Measurements from ENCODE around the gene CSRP1. TPM values are rescaled to one million over a fixed set of nuclear protein-coding genes. Genes with fewer than 3 reads are reported as not detected.
"Not testable (repeated sequence)": the region's sequence is repeated elsewhere in the genome, so short reads cannot be mapped to it uniquely, and the experiment has no call there.

CSRP1 gene
- total and polyA plus RNA-seq, 4 donors = 143 to 278 (median 227) TPM

DNA sequence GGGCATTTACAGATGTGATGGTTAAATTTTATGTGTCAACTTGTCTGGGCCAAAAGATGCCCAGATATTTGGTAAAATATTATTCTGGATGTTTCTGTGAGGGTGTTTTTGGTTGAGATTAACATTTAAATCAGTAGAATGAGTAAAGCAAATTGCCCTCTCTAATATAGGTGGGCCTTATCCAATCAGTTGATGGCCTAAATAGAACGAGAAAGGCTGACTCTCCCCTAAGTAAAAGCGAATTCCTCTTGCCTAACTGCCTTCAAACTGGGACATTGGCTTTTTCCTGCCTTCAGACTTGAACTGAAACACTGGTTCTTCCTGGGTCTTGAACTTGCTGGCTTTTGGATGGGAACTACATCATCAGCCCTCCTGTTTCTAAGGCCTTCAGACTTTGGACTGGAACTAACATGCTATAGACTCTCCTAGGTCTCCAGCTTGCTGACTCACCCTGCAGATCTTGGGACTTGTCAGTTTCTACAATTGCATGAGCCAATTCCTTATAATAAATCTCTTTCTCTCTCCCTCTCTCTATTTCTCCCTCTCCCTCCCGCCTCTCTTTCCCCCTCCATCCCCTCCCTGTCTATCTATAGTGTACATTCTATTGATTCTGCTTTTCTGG, 21.8 kb upstream of the CSRP1 start:
- H3K9ac ChIP-seq (ENCODE audit: insufficient read depth in 1 of 2, low read length in 2 of 2) = no peak overlapping the region
- no peak for TF ChIP-seq CTCF (IDR thresholded peaks at IDR 0.05; ENCODE audit: control extremely low read depth, extremely low read depth)
- no peak overlapping the region for H3K4me3 ChIP-seq
- H3K27ac ChIP-seq (ENCODE audit: low read depth in 1 of 2, low read length in 1 of 2) = no peak overlapping the region
- H3K27me3 ChIP-seq (ENCODE audit: control insufficient read depth in 3 of 3, insufficient read depth in 3 of 3, low read length in 2 of 3) = no peaks in the 10 kb centered on the region
- H3K9me3 ChIP-seq (ENCODE audit: control insufficient read depth in 4 of 4, insufficient read depth in 3 of 4, low read length in 3 of 4) = no peaks in the 10 kb centered on the region
- WGBS, 2 donors = 91 to 92% methylated on average over 3 of the region's 3 CpGs
- H3K4me1 ChIP-seq (ENCODE audit: control insufficient read depth in 5 of 5, insufficient read depth in 5 of 5, low read length in 5 of 5) = peaks cover 0 to 16% (median 3%) of the 10 kb centered on the region in 5 donors
- no peak for ATAC-seq (ENCODE audit: insufficient read depth, low FRiP score)
- no peaks in the 10 kb centered on the region for H3K36me3 ChIP-seq (ENCODE audit: control insufficient read depth in 4 of 4, insufficient read depth in 4 of 4, low read length in 4 of 4)
- DNase-seq = no peak

- DNase-seq (no peak), ATAC-seq (ENCODE audit: insufficient read depth, low FRiP score) (no peak)
- no peaks in the 10 kb centered on the region for H3K27me3 ChIP-seq (ENCODE audit: control insufficient read depth in 3 of 3, insufficient read depth in 3 of 3, low read length in 2 of 3)
- H3K4me3 ChIP-seq = no peak overlapping the region
- H3K9me3 ChIP-seq (ENCODE audit: control insufficient read depth in 4 of 4, insufficient read depth in 3 of 4, low read length in 3 of 4) = no peaks in the 10 kb centered on the region
- WGBS, 2 donors = 94 to 99% methylated on average over 5 of the region's 5 CpGs
- H3K27ac ChIP-seq (ENCODE audit: low read depth in 1 of 2, low read length in 1 of 2) = no peak overlapping the region
- no peak for TF ChIP-seq CTCF (IDR thresholded peaks at IDR 0.05; ENCODE audit: control extremely low read depth, extremely low read depth)
- H3K36me3 ChIP-seq (ENCODE audit: control insufficient read depth in 4 of 4, insufficient read depth in 4 of 4, low read length in 4 of 4) = no peaks in the 10 kb centered on the region
- H3K9ac ChIP-seq (ENCODE audit: insufficient read depth in 1 of 2, low read length in 2 of 2) = no peak overlapping the region
- H3K4me1 ChIP-seq (ENCODE audit: control insufficient read depth in 5 of 5, insufficient read depth in 5 of 5, low read length in 5 of 5) = peaks cover 0 to 16% (median 3%) of the 10 kb centered on the region in 5 donors
Observed at GRCh38 chr1:201527879-201528278, 21.0 kb upstream of the CSRP1 start.

DNA sequence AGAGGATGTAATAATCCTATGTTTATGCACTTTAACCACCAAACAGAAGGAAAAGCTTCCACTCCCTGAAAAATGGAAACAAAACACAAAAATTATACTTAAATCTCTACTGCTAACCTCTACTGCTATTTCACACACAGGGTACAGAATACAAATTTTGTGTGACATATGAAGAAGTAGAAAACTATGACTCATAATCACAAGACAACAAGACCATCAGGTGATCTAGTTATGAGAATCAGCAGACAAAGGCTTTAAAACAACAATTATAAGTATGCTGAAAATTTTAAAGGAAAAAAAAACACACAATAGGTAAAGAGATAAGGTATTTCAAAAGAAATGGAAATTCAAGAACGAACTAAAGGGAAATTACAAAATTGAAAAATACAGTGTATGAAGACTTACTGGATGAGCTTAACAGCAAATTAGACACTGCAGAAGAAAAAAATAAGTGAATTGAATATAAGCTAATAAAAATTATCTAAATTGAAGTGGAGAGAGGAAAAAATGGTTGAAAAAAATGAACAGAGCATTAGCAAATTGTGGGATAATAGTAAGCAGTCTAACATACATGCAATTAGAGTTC, 18.4 kb upstream of the CSRP1 start:
- DNase-seq (no peak), ATAC-seq (ENCODE audit: insufficient read depth, low FRiP score) (no peak)
- Histone ChIP-seq H3K9ac (ENCODE audit: insufficient read depth in 1 of 2, low read length in 2 of 2) (no peak overlapping the region), H3K4me1 (ENCODE audit: control insufficient read depth in 5 of 5, insufficient read depth in 5 of 5, low read length in 5 of 5) (no peaks in the 10 kb centered on the region), H3K9me3 (ENCODE audit: control insufficient read depth in 4 of 4, insufficient read depth in 3 of 4, low read length in 3 of 4) (no peaks in the 10 kb centered on the region), H3K36me3 (ENCODE audit: control insufficient read depth in 4 of 4, insufficient read depth in 4 of 4, low read length in 4 of 4) (no peaks in the 10 kb centered on the region), H3K27me3 (ENCODE audit: control insufficient read depth in 3 of 3, insufficient read depth in 3 of 3, low read length in 2 of 3) (no peaks in the 10 kb centered on the region), H3K27ac (ENCODE audit: low read depth in 1 of 2, low read length in 1 of 2) (no peak overlapping the region), H3K4me3 (no peak overlapping the region)
- 48 to 94% methylated on average over 1 of the region's 1 CpG for WGBS, 2 donors
- TF ChIP-seq CTCF (IDR thresholded peaks at IDR 0.05; ENCODE audit: control extremely low read depth, extremely low read depth) = no peak

GRCh38 chr1:201520046-201520575, 13.2 kb upstream of the CSRP1 start:
- not testable (repeated sequence) for H3K4me1 ChIP-seq (ENCODE audit: control insufficient read depth in 5 of 5, insufficient read depth in 5 of 5, low read length in 5 of 5); H3K4me3 ChIP-seq; H3K9ac ChIP-seq (ENCODE audit: insufficient read depth in 1 of 2, low read length in 2 of 2); DNase-seq; H3K27ac ChIP-seq (ENCODE audit: low read depth in 1 of 2, low read length in 1 of 2); H3K9me3 ChIP-seq (ENCODE audit: control insufficient read depth in 4 of 4, insufficient read depth in 3 of 4, low read length in 3 of 4); H3K36me3 ChIP-seq (ENCODE audit: control insufficient read depth in 4 of 4, insufficient read depth in 4 of 4, low read length in 4 of 4); H3K27me3 ChIP-seq (ENCODE audit: control insufficient read depth in 3 of 3, insufficient read depth in 3 of 3, low read length in 2 of 3); ATAC-seq (ENCODE audit: insufficient read depth, low FRiP score)
- WGBS, 2 donors = 76 to 85% methylated on average over 14 of the region's 14 CpGs

Data from lung (tissue), 12 donors.